Ectodermal cell (in vitro differentiated cells): Measurements from ENCODE around the gene GIPC2.
"Not testable (repeated sequence)": the region's sequence is repeated elsewhere in the genome, so short reads cannot be mapped to it uniquely, and the experiment has no call there.

Experiments
- H3K27ac ChIP-seq: 2 replicates; pipeline ENCODE4 v1.7.0; 2013; ENCODE audit warnings: mild to moderate bottlenecking, low read depth, low read length; ENCODE audit not compliant: insufficient read depth, poor library complexity, severe bottlenecking
- H3K27me3 ChIP-seq: 2 replicates; pipeline ENCODE4 v1.7.0; 2013; ENCODE audit warnings: mild to moderate bottlenecking, low read length; ENCODE audit not compliant: insufficient read depth, control insufficient read depth, poor library complexity, severe bottlenecking
- H3K36me3 ChIP-seq: one replicate; pipeline ENCODE4 v1.7.0; 2013; ENCODE audit warnings: low read length; ENCODE audit not compliant: control insufficient read depth, insufficient read depth
- H3K4me1 ChIP-seq: one replicate; pipeline ENCODE4 v1.7.0; 2013; ENCODE audit warnings: low read length; ENCODE audit not compliant: control insufficient read depth, insufficient read depth
- H3K4me3 ChIP-seq: 2 replicates; pipeline ENCODE4 v1.7.0; 2013; ENCODE audit warnings: low read depth, low read length, control low read depth; ENCODE audit not compliant: insufficient read depth
- H3K9me3 ChIP-seq: 2 replicates; pipeline ENCODE4 v1.7.0; 2013; ENCODE audit warnings: mild to moderate bottlenecking, low read length, moderate library complexity; ENCODE audit not compliant: control insufficient read depth
- WGBS, 2 experiments: methylation state at CpG; one replicate each; pipeline ENCODE4 v1.1.7; 2013; ENCODE audit warnings: missing lambda C conversion rate in 2 of 2; 5-methylcytosine and 5-hydroxymethylcytosine counted together

GIPC2 gene

GRCh38 chr1:78102916-78103315 lies 57.1 kb downstream of the GIPC2 start:
- WGBS, 2 experiments, result 91 to 95% methylated on average over 2 of the region's 2 CpGs
- Histone ChIP-seq H3K27me3 (no peaks in the 10 kb centered on the region), H3K36me3 (no peaks in the 10 kb centered on the region), H3K4me3 (no peak overlapping the region), H3K9me3 (no peaks in the 10 kb centered on the region), H3K27ac (no peak overlapping the region), H3K4me1 (no peaks in the 10 kb centered on the region)

- no peaks in the 10 kb centered on the region for H3K9me3 ChIP-seq
- H3K4me1 ChIP-seq, result no peaks in the 10 kb centered on the region
- no peaks in the 10 kb centered on the region for H3K27me3 ChIP-seq
- H3K4me3 ChIP-seq, result no peak overlapping the region
- no peaks in the 10 kb centered on the region for H3K36me3 ChIP-seq
- H3K27ac ChIP-seq, result no peak overlapping the region
These were observed 58.6 kb downstream of the GIPC2 start for GRCh38 chr1:78104322-78104721.

- WGBS, 2 experiments, result 85 to 98% methylated on average over 3 to 4 of the region's 4 CpGs
- not testable (repeated sequence) for H3K9me3 ChIP-seq
These were observed 63.9 kb downstream of the GIPC2 start for GRCh38 chr1:78109659-78110058.

GRCh38 chr1:78113156-78113916 lies 67.6 kb downstream of the GIPC2 start:
- H3K4me3 ChIP-seq, result no peak overlapping the region
- H3K27me3 ChIP-seq, result no peaks in the 10 kb centered on the region
- WGBS, 2 experiments, result 87 to 89% methylated on average over 6 of the region's 6 CpGs
- H3K9me3 ChIP-seq, result no peaks in the 10 kb centered on the region
- H3K27ac ChIP-seq, result no peak overlapping the region
- H3K36me3 ChIP-seq, result no peaks in the 10 kb centered on the region
- no peaks in the 10 kb centered on the region for H3K4me1 ChIP-seq

More at GRCh38 chr1:78109659-78110058, 63.9 kb downstream of the GIPC2 start:
- H3K4me3 ChIP-seq, H3K27ac ChIP-seq, H3K36me3 ChIP-seq, H3K27me3 ChIP-seq, H3K4me1 ChIP-seq: not testable (repeated sequence)

GRCh38 chr1:78114034-78114956 lies 68.5 kb downstream of the GIPC2 start:
- H3K36me3 ChIP-seq, result no peaks in the 10 kb centered on the region
- no peaks in the 10 kb centered on the region for H3K4me1 ChIP-seq
- H3K27me3 ChIP-seq, result no peaks in the 10 kb centered on the region
- no peak overlapping the region for H3K4me3 ChIP-seq
- H3K27ac ChIP-seq, result no peak overlapping the region
- 85 to 87% methylated on average over 9 of the region's 9 CpGs for WGBS, 2 experiments
- no peaks in the 10 kb centered on the region for H3K9me3 ChIP-seq

- H3K4me1 ChIP-seq, H3K4me3 ChIP-seq, H3K36me3 ChIP-seq, H3K27ac ChIP-seq, H3K9me3 ChIP-seq, H3K27me3 ChIP-seq: not testable (repeated sequence)
- 87 to 91% methylated on average over 6 of the region's 6 CpGs for WGBS, 2 experiments
These were observed 74.7 kb downstream of the GIPC2 start for GRCh38 chr1:78120485-78120884.

GRCh38 chr1:78121710-78122109 lies 75.9 kb downstream of the GIPC2 start:
- Histone ChIP-seq H3K27ac (no peak overlapping the region), H3K4me1 (no peaks in the 10 kb centered on the region), H3K27me3 (no peaks in the 10 kb centered on the region), H3K36me3 (no peaks in the 10 kb centered on the region), H3K4me3 (no peak overlapping the region), H3K9me3 (no peaks in the 10 kb centered on the region)
- 20 to 28% methylated on average over 2 of the region's 2 CpGs for WGBS, 2 experiments

GRCh38 chr1:78122389-78122788 lies 76.6 kb downstream of the GIPC2 start:
- no peaks in the 10 kb centered on the region for H3K27me3 ChIP-seq
- H3K4me3 ChIP-seq, result no peak overlapping the region
- H3K36me3 ChIP-seq, result no peaks in the 10 kb centered on the region
- H3K27ac ChIP-seq, result no peak overlapping the region
- whole genome bisulfite sequencing, 2 experiments, result 69 to 81% methylated on average over 5 of the region's 5 CpGs
- H3K9me3 ChIP-seq, result no peaks in the 10 kb centered on the region
- no peaks in the 10 kb centered on the region for H3K4me1 ChIP-seq

GRCh38 chr1:78126506-78126905 lies 80.7 kb downstream of the GIPC2 start:
- WGBS, 2 experiments, result 90 to 91% methylated on average over 3 of the region's 3 CpGs
- Histone ChIP-seq H3K27me3 (no peaks in the 10 kb centered on the region), H3K4me1 (no peaks in the 10 kb centered on the region), H3K9me3 (no peaks in the 10 kb centered on the region), H3K27ac (no peak overlapping the region), H3K4me3 (no peak overlapping the region), H3K36me3 (no peaks in the 10 kb centered on the region)

- no peaks in the 10 kb centered on the region for H3K36me3 ChIP-seq
- no peaks in the 10 kb centered on the region for H3K4me1 ChIP-seq
- WGBS, 2 experiments, result 88 to 94% methylated on average over 2 to 3 of the region's 3 CpGs
- no peaks in the 10 kb centered on the region for H3K9me3 ChIP-seq
- no peak overlapping the region for H3K4me3 ChIP-seq
- no peaks in the 10 kb centered on the region for H3K27me3 ChIP-seq
- no peak overlapping the region for H3K27ac ChIP-seq
These were observed 86.6 kb downstream of the GIPC2 start for GRCh38 chr1:78132174-78132947.
